Measurements from ENCODE around the gene RBFOX2. TPM values are rescaled to one million over a fixed set of nuclear protein-coding genes. Genes with fewer than 3 reads are reported as not detected.
"Not testable (repeated sequence)": the region's sequence is repeated elsewhere in the genome, so short reads cannot be mapped to it uniquely, and the experiment has no call there.

The RBFOX2 gene
- total RNA-seq, 1 donor, result 187 TPM

DNA sequence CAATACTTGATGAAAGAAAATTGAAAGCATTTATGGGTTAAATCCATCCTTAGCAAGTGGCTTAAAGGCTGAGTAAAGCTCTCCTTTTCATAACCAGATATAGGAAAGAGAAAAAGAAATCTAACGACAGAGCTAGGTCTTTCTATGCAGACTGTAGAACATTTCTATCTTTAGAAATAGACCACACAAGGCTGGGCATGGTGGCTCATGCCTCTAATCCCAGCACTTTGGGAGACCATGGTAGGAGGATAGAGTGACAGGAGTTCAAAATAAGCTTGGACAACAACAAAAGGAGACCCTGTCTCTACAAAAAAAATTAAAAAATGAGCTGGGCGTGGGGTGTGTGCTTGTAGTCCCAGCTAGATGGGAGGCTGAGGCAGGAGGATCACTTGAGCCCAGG lies 220.2 kb downstream of the RBFOX2 start:
- no peak overlapping the region for H3K4me3 ChIP-seq (ENCODE audit: low read depth, low read length)
- TF ChIP-seq, protein P1, sequence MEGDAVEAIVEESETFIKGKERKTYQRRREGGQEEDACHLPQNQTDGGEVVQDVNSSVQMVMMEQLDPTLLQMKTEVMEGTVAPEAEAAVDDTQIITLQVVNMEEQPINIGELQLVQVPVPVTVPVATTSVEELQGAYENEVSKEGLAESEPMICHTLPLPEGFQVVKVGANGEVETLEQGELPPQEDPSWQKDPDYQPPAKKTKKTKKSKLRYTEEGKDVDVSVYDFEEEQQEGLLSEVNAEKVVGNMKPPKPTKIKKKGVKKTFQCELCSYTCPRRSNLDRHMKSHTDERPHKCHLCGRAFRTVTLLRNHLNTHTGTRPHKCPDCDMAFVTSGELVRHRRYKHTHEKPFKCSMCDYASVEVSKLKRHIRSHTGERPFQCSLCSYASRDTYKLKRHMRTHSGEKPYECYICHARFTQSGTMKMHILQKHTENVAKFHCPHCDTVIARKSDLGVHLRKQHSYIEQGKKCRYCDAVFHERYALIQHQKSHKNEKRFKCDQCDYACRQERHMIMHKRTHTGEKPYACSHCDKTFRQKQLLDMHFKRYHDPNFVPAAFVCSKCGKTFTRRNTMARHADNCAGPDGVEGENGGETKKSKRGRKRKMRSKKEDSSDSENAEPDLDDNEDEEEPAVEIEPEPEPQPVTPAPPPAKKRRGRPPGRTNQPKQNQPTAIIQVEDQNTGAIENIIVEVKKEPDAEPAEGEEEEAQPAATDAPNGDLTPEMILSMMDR (IDR thresholded peaks at IDR 0.05; ENCODE audit: insufficient read depth, low read length), result no peak
- no peak for DNase-seq (ENCODE audit: low read depth)

- not testable (repeated sequence) for H3K4me3 ChIP-seq (ENCODE audit: low read depth, low read length); DNase-seq (ENCODE audit: low read depth)
Observed at GRCh38 chr22:35806668-35807067, 222.0 kb downstream of the RBFOX2 start.

- no peak overlapping the region for H3K4me3 ChIP-seq (ENCODE audit: low read depth, low read length)
- DNase-seq (ENCODE audit: low read depth), result no peak
- TF ChIP-seq, protein P1 (IDR thresholded peaks at IDR 0.05; ENCODE audit: insufficient read depth, low read length), result no peak
Observed at GRCh38 chr22:35805466-35805865, 223.2 kb downstream of the RBFOX2 start.

GRCh38 chr22:35804421-35804820 lies 224.2 kb downstream of the RBFOX2 start:
- TF ChIP-seq, protein P1 (IDR thresholded peaks at IDR 0.05; ENCODE audit: insufficient read depth, low read length), result no peak
- no peak for DNase-seq (ENCODE audit: low read depth)
- H3K4me3 ChIP-seq (ENCODE audit: low read depth, low read length), result no peak overlapping the region

DNA sequence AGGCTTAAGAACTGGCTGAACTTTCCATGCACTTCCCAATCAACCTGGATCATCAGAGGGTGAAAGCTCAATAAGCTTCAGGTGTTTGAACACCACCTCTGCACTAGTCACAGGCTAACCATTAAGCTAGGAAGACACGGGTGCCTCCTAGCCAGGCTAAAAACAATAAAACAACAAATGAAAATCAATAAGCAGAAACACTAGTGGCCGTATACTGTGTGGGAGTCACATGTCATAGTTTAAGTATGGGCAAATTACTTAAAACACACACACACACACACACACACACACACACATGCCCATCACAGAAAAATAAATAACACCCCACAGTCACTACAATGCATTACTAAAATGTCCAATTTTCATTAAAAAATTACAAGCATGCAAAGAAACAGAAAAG lies 225.7 kb downstream of the RBFOX2 start:
- TF ChIP-seq, protein P1 (IDR thresholded peaks at IDR 0.05; ENCODE audit: insufficient read depth, low read length), result no peak
- no peak for DNase-seq (ENCODE audit: low read depth)
- no peak overlapping the region for H3K4me3 ChIP-seq (ENCODE audit: low read depth, low read length)

DNA sequence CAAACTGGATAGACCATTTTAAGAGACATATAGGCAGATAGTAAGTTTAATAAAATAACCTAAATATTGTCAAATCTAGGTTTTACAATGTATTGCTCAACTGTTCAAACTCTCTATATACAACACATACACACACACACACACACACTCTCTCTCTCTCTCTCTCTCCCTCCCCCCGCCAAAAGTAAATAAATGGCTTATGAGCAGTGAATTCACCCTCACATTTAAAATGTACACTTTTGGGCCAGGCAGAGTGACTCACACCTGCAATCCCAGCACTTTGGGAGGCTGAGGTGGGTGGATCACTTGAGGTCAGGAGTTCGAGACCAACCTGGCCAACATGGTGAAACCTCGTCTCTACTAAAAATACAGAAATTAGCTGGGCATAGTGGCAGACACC lies 227.3 kb downstream of the RBFOX2 start:
- DNase-seq (ENCODE audit: low read depth); H3K4me3 ChIP-seq (ENCODE audit: low read depth, low read length): not testable (repeated sequence)

GRCh38 chr22:35799150-35799549 lies 229.5 kb downstream of the RBFOX2 start:
- no peak overlapping the region for H3K4me3 ChIP-seq (ENCODE audit: low read depth, low read length)
- TF ChIP-seq, protein P1 (IDR thresholded peaks at IDR 0.05; ENCODE audit: insufficient read depth, low read length), result no peak
- DNase-seq (ENCODE audit: low read depth), result no peak

DNA sequence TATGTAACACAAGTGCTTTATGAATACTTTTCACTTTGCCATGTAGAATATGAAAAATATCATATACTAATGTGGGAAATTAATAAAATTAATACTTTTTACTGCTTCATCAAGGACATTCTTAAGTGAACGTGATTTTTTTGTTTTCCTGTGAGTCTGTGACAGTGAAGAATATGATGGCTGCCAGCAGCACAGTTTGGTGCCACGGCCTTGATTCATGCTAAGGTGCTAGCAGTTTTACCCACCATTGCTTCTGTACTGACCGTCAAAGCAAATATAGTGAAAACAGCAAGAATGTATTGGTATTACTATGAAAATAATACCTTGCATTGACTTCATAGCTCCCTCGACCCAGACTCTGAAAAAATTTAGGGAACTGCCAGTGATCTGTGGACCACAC lies 231.2 kb downstream of the RBFOX2 start:
- no peak for DNase-seq (ENCODE audit: low read depth)
- H3K4me3 ChIP-seq (ENCODE audit: low read depth, low read length), result no peak overlapping the region
- TF ChIP-seq, protein P1 (IDR thresholded peaks at IDR 0.05; ENCODE audit: insufficient read depth, low read length), result no peak
